Prostate gland (tissue), 2 donors: Measurements from ENCODE around the gene SEC24C. TPM values are rescaled to one million over a fixed set of nuclear protein-coding genes. Genes with fewer than 3 reads are reported as not detected.

Experiments
- DNase-seq: peaks from one replicate; pipeline ENCODE4 v3.0.0-alpha.2; 2019; ENCODE audit warnings: low spot score
- H3K27ac ChIP-seq, 2 donors: fragments of 200-600 bp; sonication (generic); 2 replicates each; pipeline ENCODE4 v1.5.1; 2017 to 2019
- H3K27me3 ChIP-seq: fragments of 200-600 bp; sonication (generic); replicated peaks from 2 replicates; pipeline ENCODE4 v1.5.1; 2019; ENCODE audit not compliant: insufficient read depth
- H3K36me3 ChIP-seq, 2 donors: fragments of 200-600 bp; sonication (generic); 1 replicate in 1 of 2; 2 replicates in 1 of 2; pipeline versions ENCODE4 v1.5.1 to v1.8.1; 2017 to 2019
- H3K4me1 ChIP-seq: fragments of 200-600 bp; sonication (generic); replicated peaks from 2 replicates; pipeline ENCODE4 v1.5.1; 2019
- H3K4me3 ChIP-seq, 2 donors: fragments of 200-600 bp; sonication (generic); 2 replicates each; pipeline ENCODE4 v1.5.1; 2017 to 2019
- H3K9me3 ChIP-seq: fragments of 200-600 bp; sonication (generic); 2 replicates; pipeline ENCODE4 v1.5.1; 2017
- CTCF ChIP-seq, 4 experiments: fragments of 200-600 bp in 2 of 4; fragments of 450-650 bp in 2 of 4; sonication (generic) in 2 of 4; IDR thresholded peaks; 1 replicate in 3 of 4; 2 replicates in 1 of 4; pipeline ENCODE4 v1.5.1; 2016 to 2019; ENCODE audit warnings: antibody characterized with exemption in 4 of 4, mild to moderate bottlenecking in 2 of 4, moderate library complexity in 2 of 4
- POLR2A ChIP-seq: fragments of 450-650 bp; IDR thresholded peaks from one replicate; pipeline ENCODE4 v1.6.1; 2016; ENCODE audit warnings: antibody characterized with exemption, mild to moderate bottlenecking
- POLR2AphosphoS5 ChIP-seq: sonication (generic); formaldehyde crosslinking; IDR thresholded peaks from one replicate; pipeline ENCODE4 v1.6.1; 2017; ENCODE audit warnings: antibody characterized with exemption
- WGBS: methylation state at CpG from one replicate; pipeline ENCODE4 v1.1.5; 2018; 5-methylcytosine and 5-hydroxymethylcytosine counted together
- intact Hi-C: fragments of 100-400 bp; cut with DNase I; formaldehyde crosslinking; loops from one replicate; pipeline ENCODE4 v1.14.2; 2022
- small RNA-seq, 2 donors: library from RNA; depleted of rRNA; stranded (forward); fragments of <200 nt; gene quantifications; one replicate each; pipeline ENCODE3, GENCODE V24; 2016
- total RNA-seq, 2 donors: library from RNA; depleted of rRNA; stranded (reverse); fragments of >200 nt; gene quantifications; one replicate each; pipeline ENCODE4 v1.1.0, GENCODE V29; 2016

The SEC24C gene
- total RNA-seq, 2 donors from 2014 or later, result 80.7 to 87.6 TPM

DNA sequence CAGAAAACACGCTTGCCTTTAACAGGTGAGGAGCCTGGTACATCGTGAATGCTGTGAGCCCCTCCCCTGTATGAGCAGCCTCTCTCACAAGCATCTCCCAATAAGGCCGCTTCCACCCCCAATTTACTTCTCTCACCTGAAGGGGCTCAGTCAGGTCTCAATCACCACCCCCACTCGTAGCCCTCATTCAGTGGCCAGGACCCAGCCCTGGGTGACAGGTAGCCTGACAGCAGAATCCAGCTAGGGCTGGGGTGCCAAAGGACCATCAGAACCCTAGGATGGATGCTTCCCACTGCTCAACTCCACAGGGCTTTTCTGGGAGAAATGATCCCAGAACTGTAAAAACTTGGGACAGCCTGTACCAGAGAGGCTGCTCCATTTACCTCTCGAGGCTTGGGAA is 73.7 kb downstream of the SEC24C start:
- Histone ChIP-seq H3K27ac (no peak overlapping the region), H3K9me3 (no peaks in the 10 kb centered on the region), H3K4me3 (no peak overlapping the region), H3K4me1 (peaks cover 9% of the 10 kb centered on the region), H3K27me3 (no peaks in the 10 kb centered on the region), H3K36me3 (no peaks in the 10 kb centered on the region)
- WGBS, result 93% methylated on average over 5 of the region's 5 CpGs
- intact Hi-C loops, result no loop called here
- DNase-seq, result no peak
- TF ChIP-seq POLR2AphosphoS5 (no peak), POLR2A (no peak), CTCF (IDR thresholded peaks at IDR 0.05) (no peak)

GRCh38 chr10:73818402-73818801 is 74.2 kb downstream of the SEC24C start:
- H3K4me1 ChIP-seq, result peaks cover 9% of the 10 kb centered on the region
- H3K27me3 ChIP-seq, result no peaks in the 10 kb centered on the region
- no peak overlapping the region for H3K4me3 ChIP-seq
- 82% methylated on average over 10 of the region's 10 CpGs for WGBS
- no peaks in the 10 kb centered on the region for H3K9me3 ChIP-seq
- TF ChIP-seq POLR2A (no peak), POLR2AphosphoS5 (no peak), CTCF (IDR thresholded peaks at IDR 0.05) (no peak)
- no peak overlapping the region for H3K27ac ChIP-seq
- no peaks in the 10 kb centered on the region for H3K36me3 ChIP-seq
- intact Hi-C loops, result no loop called here
- DNase-seq, result no peak

DNA sequence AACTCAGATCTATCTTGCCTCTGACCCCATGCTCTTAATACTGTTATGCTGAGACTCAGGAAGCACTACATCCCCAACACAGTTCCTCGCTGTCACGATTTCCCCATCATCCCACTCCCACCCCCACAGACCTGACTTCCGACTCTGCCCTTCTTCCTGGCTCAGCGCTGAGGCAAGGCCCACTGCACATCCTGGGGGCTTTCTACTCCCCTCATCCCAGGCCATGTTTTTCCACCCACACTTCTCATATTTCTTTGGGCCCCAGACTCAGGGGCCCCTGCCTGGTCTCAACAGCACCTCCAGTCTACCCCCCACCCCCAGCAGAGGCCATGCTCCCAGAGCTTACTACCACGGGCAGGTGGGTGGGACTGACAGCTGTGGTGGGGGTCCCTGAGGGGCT is 74.9 kb downstream of the SEC24C start:
- Histone ChIP-seq H3K9me3 (no peaks in the 10 kb centered on the region), H3K4me3 (peak overlapping the region in 1 of 2 donors; percentile 9), H3K27me3 (no peaks in the 10 kb centered on the region), H3K4me1 (peaks cover 9% of the 10 kb centered on the region), H3K36me3 (no peaks in the 10 kb centered on the region), H3K27ac (peak overlapping the region; percentile 46 to 71)
- TF ChIP-seq CTCF (IDR thresholded peaks at IDR 0.05) (no peak), POLR2A (no peak), POLR2AphosphoS5 (no peak)
- DNase-seq, result no peak
- intact Hi-C loops, result no loop called here
- WGBS, result 70% methylated on average over 5 of the region's 5 CpGs

- peaks cover 9% of the 10 kb centered on the region for H3K4me1 ChIP-seq
- intact Hi-C loops, result no loop called here
Observed at GRCh38 chr10:73819513-73820093, 75.4 kb downstream of the SEC24C start.

More at GRCh38 chr10:73819513-73820093, 75.4 kb downstream of the SEC24C start:
- Histone ChIP-seq H3K27me3 (no peaks in the 10 kb centered on the region), H3K27ac (peak overlapping the region; percentile 46 to 71), H3K9me3 (no peaks in the 10 kb centered on the region), H3K4me3 (peak overlapping the region in 1 of 2 donors; percentile 9), H3K36me3 (no peaks in the 10 kb centered on the region)
- peak; percentile 38 for TF ChIP-seq POLR2AphosphoS5
- no peak for TF ChIP-seq CTCF (IDR thresholded peaks at IDR 0.05)
- 35% methylated on average over 19 of the region's 20 CpGs for WGBS
- DNase-seq, result peak; percentile 74

Small RNA genes within 50 kb of the gene (small RNA-seq; reads per million reads assigned to genes)
- gene AC022400.4 (0 reads per million in 2 donors), gene AC022400.9 (0 reads per million in 2 donors), gene RNA5SP320 (0 reads per million in 2 donors), gene ZSWIM8-AS1 (0 reads per million in 2 donors)

Other genes with a start within 250 kb of the SEC24C start
- 10 to 100 TPM; 38.6 to 44.3 TPM for gene PPP3CB, start 248.3 kb upstream of the SEC24C start, total RNA-seq
- gene USP54, start 153.0 kb upstream of the SEC24C start, total RNA-seq, result 10 to 100 TPM; 53.0 to 79.6 TPM
- gene MYOZ1, start 102.9 kb upstream of the SEC24C start, total RNA-seq, result 1 to 10 TPM; 1.6 to 3.3 TPM
- gene SYNPO2L, start 88.3 kb upstream of the SEC24C start, total RNA-seq, result under 1 TPM; 0.23 to 0.77 TPM
- gene AGAP5, start 46.3 kb upstream of the SEC24C start, total RNA-seq, result 1 to 10 TPM; 8.3 to 9.7 TPM
- 10 to 100 TPM; 33.2 to 55.6 TPM for gene CHCHD1, start 37.7 kb downstream of the SEC24C start, total RNA-seq
- 100 to 1,000 TPM in 1 of 2 donors, 10 to 100 TPM in 1; 80.6 to 246 TPM for gene ZSWIM8, start 41.2 kb downstream of the SEC24C start, total RNA-seq
- gene NDST2, start 67.2 kb downstream of the SEC24C start, total RNA-seq, result 10 to 100 TPM; 39.7 to 57.4 TPM
- 10 to 100 TPM; 41.9 to 47.8 TPM for gene CAMK2G, start 130.2 kb downstream of the SEC24C start, total RNA-seq
- 10 to 100 TPM in 1 of 2 donors, 1 to 10 TPM in 1; 7.1 to 11.0 TPM for gene PLAU, start 166.8 kb downstream of the SEC24C start, total RNA-seq